Prostate gland (tissue), 2 donors: ENCODE data around the gene DHX34. TPM values are rescaled to one million over a fixed set of nuclear protein-coding genes. Genes with fewer than 3 reads are reported as not detected.
"Not testable (repeated sequence)": the region's sequence is repeated elsewhere in the genome, so short reads cannot be mapped to it uniquely, and the experiment has no call there.

ENCODE experiments used
- DNase-seq: peaks from one replicate; pipeline ENCODE4 v3.0.0-alpha.2; 2019; ENCODE audit warnings: low spot score
- H3K27ac ChIP-seq, 2 donors: fragments of 200-600 bp; sonication (generic); 2 replicates each; pipeline ENCODE4 v1.5.1; 2017 to 2019
- H3K27me3 ChIP-seq: fragments of 200-600 bp; sonication (generic); replicated peaks from 2 replicates; pipeline ENCODE4 v1.5.1; 2019; ENCODE audit not compliant: insufficient read depth
- H3K36me3 ChIP-seq, 2 donors: fragments of 200-600 bp; sonication (generic); 1 replicate in 1 of 2; 2 replicates in 1 of 2; pipeline versions ENCODE4 v1.5.1 to v1.8.1; 2017 to 2019
- H3K4me1 ChIP-seq: fragments of 200-600 bp; sonication (generic); replicated peaks from 2 replicates; pipeline ENCODE4 v1.5.1; 2019
- H3K4me3 ChIP-seq, 2 donors: fragments of 200-600 bp; sonication (generic); 2 replicates each; pipeline ENCODE4 v1.5.1; 2017 to 2019
- H3K9me3 ChIP-seq: fragments of 200-600 bp; sonication (generic); 2 replicates; pipeline ENCODE4 v1.5.1; 2017
- POLR2A ChIP-seq: fragments of 450-650 bp; IDR thresholded peaks from one replicate; pipeline ENCODE4 v1.6.1; 2016; ENCODE audit warnings: antibody characterized with exemption, mild to moderate bottlenecking
- POLR2AphosphoS5 ChIP-seq: sonication (generic); formaldehyde crosslinking; IDR thresholded peaks from one replicate; pipeline ENCODE4 v1.6.1; 2017; ENCODE audit warnings: antibody characterized with exemption
- WGBS: methylation state at CpG from one replicate; pipeline ENCODE4 v1.1.5; 2018; 5-methylcytosine and 5-hydroxymethylcytosine counted together
- intact Hi-C: fragments of 100-400 bp; cut with DNase I; formaldehyde crosslinking; loops from one replicate; pipeline ENCODE4 v1.14.2; 2022
- total RNA-seq, 2 donors: library from RNA; depleted of rRNA; stranded (reverse); fragments of >200 nt; gene quantifications; one replicate each; pipeline ENCODE4 v1.1.0, GENCODE V29; 2016
- TF ChIP-seq, protein P1 (sequence below), 4 experiments: fragments of 200-600 bp in 2 of 4; fragments of 450-650 bp in 2 of 4; sonication (generic) in 2 of 4; IDR thresholded peaks; 1 replicate in 3 of 4; 2 replicates in 1 of 4; pipeline ENCODE4 v1.5.1; 2016 to 2019; ENCODE audit warnings: antibody characterized with exemption in 4 of 4, mild to moderate bottlenecking in 2 of 4, moderate library complexity in 2 of 4

The DHX34 gene
- total RNA-seq, 2 donors from 2014 or later: 15.5 to 41.8 TPM

DNA sequence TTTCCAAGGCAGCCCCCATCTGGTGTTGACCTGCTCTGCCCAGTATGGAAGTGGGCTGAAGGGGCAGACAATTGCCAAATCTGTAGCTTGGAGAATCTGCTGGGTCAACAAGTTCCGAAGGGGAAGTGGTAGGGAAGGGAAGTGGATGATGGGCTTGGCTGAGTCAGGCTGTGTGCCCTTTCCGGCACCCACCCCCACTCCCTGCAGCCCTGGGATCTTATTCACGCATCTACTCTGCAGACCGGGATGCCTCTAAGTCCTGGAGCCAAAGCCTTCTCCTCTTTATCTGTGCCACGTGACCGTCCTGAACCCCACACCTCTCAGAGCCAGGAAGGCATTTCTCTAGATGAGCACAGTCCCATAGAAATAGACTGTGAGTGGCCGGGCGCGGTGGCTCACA is 24.6 kb upstream of the DHX34 start:
- TF ChIP-seq POLR2A (no peak), POLR2AphosphoS5 (no peak)
- TF ChIP-seq, protein P1, sequence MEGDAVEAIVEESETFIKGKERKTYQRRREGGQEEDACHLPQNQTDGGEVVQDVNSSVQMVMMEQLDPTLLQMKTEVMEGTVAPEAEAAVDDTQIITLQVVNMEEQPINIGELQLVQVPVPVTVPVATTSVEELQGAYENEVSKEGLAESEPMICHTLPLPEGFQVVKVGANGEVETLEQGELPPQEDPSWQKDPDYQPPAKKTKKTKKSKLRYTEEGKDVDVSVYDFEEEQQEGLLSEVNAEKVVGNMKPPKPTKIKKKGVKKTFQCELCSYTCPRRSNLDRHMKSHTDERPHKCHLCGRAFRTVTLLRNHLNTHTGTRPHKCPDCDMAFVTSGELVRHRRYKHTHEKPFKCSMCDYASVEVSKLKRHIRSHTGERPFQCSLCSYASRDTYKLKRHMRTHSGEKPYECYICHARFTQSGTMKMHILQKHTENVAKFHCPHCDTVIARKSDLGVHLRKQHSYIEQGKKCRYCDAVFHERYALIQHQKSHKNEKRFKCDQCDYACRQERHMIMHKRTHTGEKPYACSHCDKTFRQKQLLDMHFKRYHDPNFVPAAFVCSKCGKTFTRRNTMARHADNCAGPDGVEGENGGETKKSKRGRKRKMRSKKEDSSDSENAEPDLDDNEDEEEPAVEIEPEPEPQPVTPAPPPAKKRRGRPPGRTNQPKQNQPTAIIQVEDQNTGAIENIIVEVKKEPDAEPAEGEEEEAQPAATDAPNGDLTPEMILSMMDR (IDR thresholded peaks at IDR 0.05): no peak
- H3K27ac ChIP-seq: no peak overlapping the region
- intact Hi-C loops: no loop called here
- no peaks in the 10 kb centered on the region for H3K9me3 ChIP-seq
- no peak for DNase-seq
- H3K27me3 ChIP-seq: no peaks in the 10 kb centered on the region
- H3K4me1 ChIP-seq: no peaks in the 10 kb centered on the region
- 53% methylated on average over 9 of the region's 9 CpGs for WGBS
- H3K36me3 ChIP-seq: no peaks in the 10 kb centered on the region
- no peak overlapping the region for H3K4me3 ChIP-seq

DNA sequence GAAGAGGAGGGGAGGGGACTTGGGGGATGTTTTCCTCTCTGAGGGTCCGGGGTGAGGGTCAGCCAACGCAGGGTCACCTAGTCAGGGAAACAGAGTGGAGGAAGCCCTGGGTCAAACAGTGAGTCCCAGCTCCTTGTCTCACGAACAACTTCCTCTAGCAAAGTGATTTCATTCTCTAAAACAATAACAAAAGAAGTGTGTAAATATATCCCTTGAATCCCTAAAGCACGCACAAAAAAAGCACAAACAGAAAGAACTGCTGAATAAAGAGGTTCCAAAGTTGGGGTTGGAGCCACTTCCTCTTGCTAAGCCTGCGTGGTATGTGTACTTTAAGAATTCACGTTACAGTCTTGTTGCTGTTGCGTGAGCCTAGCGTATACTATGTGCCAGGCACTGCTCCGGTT is 18.6 kb upstream of the DHX34 start:
- 28% methylated on average over 9 of the region's 9 CpGs for WGBS
- no peak overlapping the region for H3K4me3 ChIP-seq
- H3K27ac ChIP-seq: no peak overlapping the region
- no peaks in the 10 kb centered on the region for H3K4me1 ChIP-seq
- intact Hi-C loops: no loop called here
- no peaks in the 10 kb centered on the region for H3K36me3 ChIP-seq
- DNase-seq: no peak
- H3K9me3 ChIP-seq: no peaks in the 10 kb centered on the region
- TF ChIP-seq, protein P1 (IDR thresholded peaks at IDR 0.05): no peak
- no peak for TF ChIP-seq POLR2A
- no peak for TF ChIP-seq POLR2AphosphoS5
- H3K27me3 ChIP-seq: no peaks in the 10 kb centered on the region

DNA sequence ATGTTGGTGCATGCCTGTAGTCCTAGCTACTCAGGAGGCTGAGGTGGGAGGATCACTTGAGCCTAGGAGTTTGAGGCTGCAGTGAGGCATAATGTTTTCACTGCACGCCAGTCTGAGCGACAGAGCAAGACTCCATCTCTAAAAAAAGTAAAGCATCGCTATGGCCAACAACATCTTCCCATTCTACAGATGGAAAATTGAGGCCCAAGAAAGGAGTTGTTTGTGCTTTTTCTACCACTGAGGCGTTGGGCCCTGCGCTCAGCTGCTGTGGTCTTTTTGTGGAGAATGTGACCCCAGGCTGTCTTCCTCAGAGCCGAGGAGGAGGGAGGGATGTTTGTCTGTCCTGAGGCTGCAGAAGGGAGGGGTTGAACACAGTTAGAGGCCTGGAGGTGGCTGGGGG is 17.6 kb upstream of the DHX34 start:
- no peaks in the 10 kb centered on the region for H3K36me3 ChIP-seq
- no peak overlapping the region for H3K27ac ChIP-seq
- no peaks in the 10 kb centered on the region for H3K9me3 ChIP-seq
- no peaks in the 10 kb centered on the region for H3K27me3 ChIP-seq
- no peak for DNase-seq
- H3K4me3 ChIP-seq: no peak overlapping the region
- intact Hi-C loops: no loop called here
- no peaks in the 10 kb centered on the region for H3K4me1 ChIP-seq
- TF ChIP-seq POLR2AphosphoS5: no peak
- TF ChIP-seq, protein P1 (IDR thresholded peaks at IDR 0.05): no peak
- WGBS: 81% methylated on average over 6 of the region's 6 CpGs

DNA sequence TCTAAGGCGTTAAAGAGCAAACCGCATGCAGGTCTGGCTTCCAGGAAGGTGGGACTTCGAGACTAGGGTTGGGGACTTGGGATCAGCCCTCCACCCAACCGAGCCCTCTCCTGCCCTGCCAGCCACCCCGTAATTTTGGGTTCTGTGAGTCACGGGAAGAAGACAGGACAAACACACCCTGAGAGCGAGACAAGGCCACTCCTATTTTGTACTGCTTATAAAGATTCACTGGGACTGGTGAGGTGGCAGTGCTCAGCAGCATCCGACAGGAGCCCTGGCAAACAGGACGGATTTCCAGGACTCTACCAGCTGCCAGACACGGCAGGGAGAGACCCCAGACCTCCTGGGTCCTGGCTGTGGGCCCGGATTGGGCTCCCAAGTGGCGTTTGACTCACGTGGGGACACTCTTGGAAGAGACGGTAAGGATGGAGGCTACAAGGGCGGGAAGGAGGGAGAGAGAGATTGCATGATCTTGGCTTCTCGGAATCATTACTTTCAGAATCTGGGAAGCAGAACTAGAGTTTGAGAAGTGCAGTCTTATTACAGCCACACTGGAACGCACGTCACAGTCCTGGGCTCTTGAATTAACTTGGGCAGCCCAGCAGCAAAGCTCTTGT is 17.1 kb upstream of the DHX34 start, which contains the start of gene C5AR2:
Gene C5AR2 (plus strand): TSS at position 245 of the 617 bp plus-strand sequence. CDS start 8,625 bp downstream, outside the sequence.
- intact Hi-C loops: no loop called here
- no peak for DNase-seq
- 43% methylated on average over 18 of the region's 18 CpGs for WGBS
- H3K27me3 ChIP-seq: no peaks in the 10 kb centered on the region
- no peaks in the 10 kb centered on the region for H3K36me3 ChIP-seq
- TF ChIP-seq, protein P1 (IDR thresholded peaks at IDR 0.05): no peak
- TF ChIP-seq POLR2A (no peak), POLR2AphosphoS5 (no peak)
- no peak within 1 kb of the TSS for H3K27ac ChIP-seq
- no peak within 1 kb of the TSS for H3K4me3 ChIP-seq
- H3K4me1 ChIP-seq: no peaks in the 10 kb centered on the region
- H3K9me3 ChIP-seq: no peaks in the 10 kb centered on the region

DNA sequence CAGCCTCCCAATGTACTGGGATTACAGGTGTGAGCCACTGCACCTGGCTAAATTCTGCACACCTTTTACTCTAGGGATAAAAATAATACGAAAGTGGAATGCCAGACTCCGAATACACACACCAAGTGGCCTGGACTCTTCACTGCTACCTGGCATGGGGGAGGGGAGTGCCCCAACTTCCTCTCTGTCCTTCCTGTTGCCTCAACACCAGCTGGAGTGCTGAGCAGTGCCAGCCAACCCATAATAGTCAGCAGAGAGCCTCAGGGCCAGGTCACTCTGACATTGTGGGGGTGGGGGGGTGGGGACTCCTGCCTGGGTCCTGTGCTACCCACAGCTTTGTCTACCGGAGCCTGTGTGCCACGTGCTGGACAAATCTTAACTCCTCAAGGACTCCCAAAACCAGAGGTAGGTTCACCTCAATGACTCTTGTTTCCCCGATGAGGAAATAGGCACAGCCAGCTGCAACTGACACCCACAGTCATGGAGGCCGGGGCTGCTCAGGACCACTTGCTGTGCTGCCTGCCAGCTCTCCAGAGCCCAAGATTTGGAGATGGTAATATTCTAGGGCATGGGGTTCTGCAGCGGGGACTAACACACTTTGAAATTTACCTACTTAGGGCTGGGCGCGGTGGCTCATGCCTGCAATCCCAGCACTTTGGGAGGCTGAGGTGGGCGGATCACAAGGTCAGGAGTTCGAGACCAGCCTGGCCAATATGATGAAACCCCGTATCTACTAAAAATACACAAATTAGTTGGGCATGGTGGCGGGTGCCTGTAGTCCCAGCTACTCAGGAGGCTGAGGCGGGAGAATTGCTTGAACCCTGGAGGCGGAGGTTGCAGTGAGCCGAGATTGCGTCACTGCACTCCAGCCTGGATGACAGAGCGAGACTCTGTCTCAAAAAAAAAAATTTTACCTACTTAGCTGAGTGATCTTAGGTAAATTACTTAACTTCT is 12.1 kb upstream of the DHX34 start:
- H3K4me1 ChIP-seq, H3K27ac ChIP-seq, DNase-seq, intact Hi-C loops, H3K4me3 ChIP-seq, H3K36me3 ChIP-seq, H3K9me3 ChIP-seq, H3K27me3 ChIP-seq: not testable (repeated sequence)
- 78% methylated on average over 18 of the region's 18 CpGs for WGBS
